ENCODE results near the gene OXA1L.
A peak's percentile ranks its signal among the peaks of the same experiment; 100 is the strongest.
"Not testable (repeated sequence)": the region's sequence is repeated elsewhere in the genome, so short reads cannot be mapped to it uniquely, and the experiment has no call there.

Gene OXA1L

DNA sequence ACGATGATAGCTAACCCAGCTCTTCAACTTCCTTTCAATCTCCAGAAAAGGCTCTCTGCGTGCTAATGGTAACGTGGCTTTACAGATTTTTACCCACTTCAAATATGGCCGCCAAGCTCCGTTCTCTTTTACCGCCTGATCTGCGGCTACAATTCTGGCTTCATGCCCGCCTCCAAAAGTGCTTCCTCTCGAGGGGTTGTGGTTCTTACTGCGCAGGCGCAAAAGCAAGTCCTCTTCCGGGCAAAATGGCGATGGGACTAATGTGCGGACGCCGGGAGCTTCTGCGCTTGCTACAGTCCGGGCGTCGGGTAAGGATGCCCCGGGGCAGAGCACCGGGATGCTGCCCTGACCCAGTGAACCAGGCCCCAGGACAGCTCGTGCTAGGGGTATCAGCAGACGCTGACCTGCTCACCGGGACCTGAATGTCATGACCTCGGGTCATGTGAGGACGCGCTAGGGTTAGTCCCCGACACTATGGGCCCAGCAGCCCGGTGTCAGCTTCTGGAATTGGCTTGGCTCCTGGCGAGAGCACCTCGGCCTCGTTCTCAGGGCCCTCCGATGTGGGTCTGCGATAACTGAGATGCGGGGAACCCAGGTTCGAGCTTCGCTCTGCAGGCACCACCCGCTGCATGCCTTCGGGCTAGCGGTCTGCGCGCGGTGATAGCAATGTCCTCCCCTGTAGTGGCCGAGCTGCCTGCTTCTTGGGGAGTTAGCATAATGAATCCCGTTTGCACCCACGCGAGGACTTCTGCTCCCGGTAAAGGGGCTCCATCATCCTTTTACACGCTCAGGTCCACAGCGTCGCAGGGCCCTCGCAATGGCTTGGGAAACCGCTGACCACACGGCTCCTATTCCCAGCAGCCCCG is at the start of gene OXA1L:
Gene OXA1L (plus strand): TSS at position 232 of the 866 bp plus-strand sequence. CDS start 14 bp downstream, at position 246.
- peak; percentile 81 to 97 (median 96) for DNase-seq

DNA sequence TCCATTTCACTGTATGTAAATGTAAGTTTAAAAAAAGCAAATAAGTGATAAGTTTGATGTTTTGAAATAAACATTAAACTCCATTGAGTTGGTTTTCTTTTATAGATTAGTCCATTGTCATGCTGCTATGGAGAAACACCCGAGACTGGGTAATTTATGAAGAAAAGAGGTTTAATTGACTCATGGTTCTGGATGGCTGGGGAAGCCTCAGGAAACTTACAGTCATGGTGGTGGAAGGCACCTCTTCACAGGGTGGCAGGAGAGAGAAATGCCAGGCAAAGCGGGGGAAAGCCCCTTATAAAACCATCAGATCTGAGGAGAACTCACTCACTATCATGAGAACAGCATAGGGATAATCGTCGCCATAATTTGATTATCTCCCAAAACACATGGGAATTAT is 48.4 kb upstream of the OXA1L start:
- DNase-seq, result no peak

DNA sequence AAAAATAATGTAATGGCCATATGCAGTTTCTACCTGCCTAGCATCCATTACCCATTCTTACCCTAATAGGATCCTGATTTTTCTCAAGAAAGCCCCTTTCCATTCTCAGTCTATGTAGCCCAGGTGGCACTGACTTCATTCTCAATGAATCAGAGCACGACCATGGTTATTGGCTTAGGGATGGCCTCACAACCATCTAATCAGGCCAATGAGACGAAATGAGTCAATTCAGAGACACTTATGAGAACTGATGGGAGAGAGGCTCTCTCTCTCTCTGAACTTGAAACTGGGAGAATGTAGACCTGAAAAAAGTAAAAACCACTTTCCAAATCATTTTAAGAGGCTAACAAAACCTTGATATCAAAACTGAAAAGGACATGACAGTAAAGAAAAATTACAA is 45.3 kb upstream of the OXA1L start:
- no peak for DNase-seq

DNA sequence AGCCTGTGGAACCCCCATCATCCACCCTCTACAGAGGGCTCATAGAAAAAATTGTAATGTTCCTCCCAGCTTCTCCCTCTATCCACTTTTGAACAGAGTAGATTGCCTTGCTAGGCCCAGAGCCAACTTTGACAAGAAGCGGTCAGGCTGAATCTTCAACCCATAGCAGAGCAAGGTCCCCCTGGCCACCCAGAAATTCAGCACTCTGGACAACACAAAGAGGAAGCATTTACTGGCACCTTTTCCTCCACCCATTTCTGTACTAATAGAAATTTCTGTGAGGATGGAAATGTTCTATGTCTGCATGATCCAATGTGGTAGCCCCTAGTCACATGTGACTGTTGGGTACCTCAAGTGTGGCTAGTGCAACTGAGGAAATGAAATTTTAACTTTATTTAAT is 42.7 kb upstream of the OXA1L start:
- no peak for DNase-seq

DNA sequence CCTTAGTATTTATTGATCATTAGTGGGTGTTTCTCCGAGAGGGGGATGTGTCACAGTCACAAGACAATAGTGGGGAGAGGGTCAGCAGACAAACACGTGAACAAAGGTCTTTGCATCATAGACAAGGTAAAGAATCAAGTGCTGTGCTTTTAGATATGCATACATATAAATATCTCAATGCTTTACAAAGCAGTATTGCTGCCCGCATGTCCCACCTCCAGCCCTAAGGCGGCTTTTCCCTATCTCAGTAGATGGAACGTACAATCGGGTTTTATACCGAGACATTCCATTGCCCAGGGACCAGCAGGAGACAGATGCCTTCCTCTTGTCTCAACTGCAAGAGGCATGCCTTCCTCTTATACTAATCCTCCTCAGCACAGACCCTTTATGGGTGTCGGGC is 41.6 kb upstream of the OXA1L start:
- DNase-seq, result not testable (repeated sequence)

DNA sequence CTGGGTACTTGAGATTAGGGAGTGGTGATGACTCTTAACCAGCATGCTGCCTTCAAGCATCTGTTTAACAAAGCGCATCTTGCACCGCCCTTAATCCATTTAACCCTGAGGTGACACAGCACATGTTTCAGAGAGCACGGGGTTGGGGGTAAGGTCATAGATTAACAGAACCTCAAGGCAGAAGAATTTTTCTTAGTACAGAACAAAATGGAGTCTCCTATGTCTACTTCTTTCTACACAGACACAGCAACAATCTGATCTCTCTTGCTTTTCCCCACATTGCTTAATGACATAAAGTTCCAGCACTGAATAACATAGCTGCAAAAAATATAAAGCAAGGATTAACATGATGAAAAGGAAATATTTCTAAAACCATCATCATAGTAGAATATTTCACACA is 41.1 kb upstream of the OXA1L start:
- DNase-seq, result not testable (repeated sequence)

DNA sequence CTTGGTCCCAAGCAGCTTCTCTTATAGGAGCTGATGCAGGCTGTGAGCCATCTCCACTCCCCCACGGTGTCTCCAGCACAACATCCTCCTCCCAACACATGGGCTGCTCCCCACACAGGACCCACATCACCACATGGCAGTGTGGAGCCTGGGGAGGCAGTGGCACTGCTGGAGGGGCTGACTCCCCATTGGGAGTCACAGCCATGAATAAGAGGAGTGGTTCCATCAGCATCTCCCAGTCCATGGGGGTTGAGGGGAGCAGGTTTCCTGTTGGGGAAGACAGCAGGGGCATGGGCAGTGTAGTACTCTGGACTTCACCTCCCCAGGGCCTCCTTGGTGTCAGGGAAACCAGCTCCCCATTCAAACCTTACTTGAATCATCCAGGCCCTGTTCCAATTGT is 40.5 kb upstream of the OXA1L start:
- no peak for DNase-seq

DNA sequence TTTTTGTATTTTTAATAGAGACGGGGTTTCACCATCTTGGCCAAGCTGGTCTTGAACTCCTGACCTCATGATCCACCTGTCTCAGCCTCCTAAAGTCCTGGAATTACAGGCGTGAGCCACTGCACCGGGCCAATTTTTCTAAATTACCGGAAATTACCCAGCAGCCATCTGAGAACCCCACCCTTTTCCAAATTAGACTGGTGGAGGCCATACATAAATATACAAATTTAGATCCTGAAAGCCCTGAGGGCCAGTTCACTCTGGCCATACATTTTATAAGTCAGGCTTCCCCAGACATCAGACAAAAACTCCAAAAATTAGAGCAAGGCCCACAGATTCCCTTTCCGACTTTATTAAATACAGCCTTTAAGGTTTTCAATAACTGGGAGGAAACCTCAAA is 34.4 kb upstream of the OXA1L start:
- DNase-seq, result not testable (repeated sequence)

DNA sequence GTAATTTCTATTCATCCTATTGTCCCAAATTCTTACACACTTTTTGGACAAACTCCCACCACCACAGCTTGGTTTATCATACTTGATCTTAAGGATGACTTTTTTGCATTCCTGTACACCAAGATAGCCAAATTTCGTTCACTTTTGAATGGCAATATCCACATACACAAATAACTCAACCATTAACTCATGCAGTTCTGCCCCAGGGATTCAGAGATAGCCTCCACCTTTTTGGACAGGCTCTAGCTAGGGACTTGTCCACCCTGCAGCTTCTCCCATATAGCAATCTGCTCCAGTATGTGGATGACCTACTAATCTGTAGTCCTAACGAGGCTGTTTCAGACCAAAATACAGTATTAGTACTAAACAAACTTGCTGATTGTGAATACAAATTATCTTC is 32.7 kb upstream of the OXA1L start:
- DNase-seq, result no peak

DNA sequence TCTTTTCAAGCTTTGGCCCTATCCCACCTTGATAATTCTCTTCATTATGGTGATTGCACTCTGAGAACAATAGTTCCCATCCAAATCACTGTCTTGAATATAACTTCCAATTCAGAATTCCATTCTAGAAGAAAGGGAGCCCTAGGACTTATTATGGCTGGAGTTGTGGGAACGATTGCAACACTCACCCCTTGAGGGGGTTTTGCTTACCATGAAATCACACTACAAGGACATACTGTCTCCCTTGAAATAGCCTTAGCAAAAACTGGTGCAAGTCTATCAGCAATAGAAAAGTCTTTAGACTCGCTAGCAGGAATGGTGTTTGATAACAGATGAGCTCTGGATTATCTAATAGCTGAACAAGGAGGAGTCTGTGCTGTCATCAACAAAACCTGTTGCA is 31.4 kb upstream of the OXA1L start:
- DNase-seq, result no peak

DNA sequence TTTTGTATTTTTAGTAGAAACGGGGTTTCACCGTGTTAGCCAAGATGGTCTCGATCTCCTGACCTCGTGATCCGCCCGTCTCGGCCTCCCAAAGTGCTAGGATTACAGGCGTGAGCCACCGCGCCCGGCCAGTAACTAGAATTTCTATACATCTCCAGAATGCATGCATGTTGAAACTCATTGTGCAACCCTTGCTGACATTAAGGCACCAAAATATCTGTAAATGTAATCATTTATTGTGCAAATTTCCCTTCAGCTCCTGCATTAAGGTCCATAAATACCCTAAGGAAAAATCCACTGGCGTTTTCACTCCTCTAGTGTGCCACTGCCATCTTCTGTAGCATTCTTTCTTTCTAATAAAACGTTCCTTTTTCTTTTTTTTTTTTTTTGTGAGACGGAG is 30.1 kb upstream of the OXA1L start:
- DNase-seq, result not testable (repeated sequence)

DNA sequence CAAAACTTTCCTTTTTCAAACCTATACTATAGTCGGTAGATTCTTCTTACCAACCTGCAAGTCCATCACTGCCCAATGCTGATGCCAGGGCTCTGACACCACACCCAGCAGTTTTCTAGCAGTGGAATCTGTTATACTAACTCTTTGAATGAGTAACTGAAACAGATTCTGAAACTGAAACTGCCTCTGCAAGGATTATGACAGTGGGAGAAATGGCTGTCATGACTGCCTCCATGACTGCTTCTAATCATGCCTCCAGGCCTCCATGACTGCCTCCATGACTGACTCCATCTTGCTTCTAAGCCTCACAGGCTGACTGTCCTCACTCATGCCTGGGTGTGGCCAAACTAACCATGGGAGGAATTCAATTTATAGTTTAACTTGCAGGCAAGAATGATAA is 29.4 kb upstream of the OXA1L start:
- no peak for DNase-seq

DNA sequence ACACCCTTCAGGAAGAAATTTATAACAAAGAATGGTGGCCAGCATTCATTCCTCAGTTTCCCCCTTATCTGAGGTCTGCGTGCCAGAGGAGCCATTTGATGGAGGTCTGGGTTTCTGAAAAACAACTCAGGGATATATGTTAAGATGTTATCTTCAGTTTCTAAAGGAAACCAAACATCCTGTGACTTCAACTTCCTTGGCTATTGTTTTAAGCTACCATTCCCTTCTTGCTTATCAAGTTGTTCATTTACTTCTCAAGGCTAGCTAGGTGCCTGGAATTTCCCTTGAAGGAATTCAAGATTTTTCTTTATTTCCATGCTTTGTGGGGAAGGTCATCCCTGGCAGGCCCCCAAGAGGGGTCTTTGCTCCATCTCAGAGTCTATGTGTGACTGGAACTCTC is 27.1 kb upstream of the OXA1L start:
- DNase-seq, result no peak

DNA sequence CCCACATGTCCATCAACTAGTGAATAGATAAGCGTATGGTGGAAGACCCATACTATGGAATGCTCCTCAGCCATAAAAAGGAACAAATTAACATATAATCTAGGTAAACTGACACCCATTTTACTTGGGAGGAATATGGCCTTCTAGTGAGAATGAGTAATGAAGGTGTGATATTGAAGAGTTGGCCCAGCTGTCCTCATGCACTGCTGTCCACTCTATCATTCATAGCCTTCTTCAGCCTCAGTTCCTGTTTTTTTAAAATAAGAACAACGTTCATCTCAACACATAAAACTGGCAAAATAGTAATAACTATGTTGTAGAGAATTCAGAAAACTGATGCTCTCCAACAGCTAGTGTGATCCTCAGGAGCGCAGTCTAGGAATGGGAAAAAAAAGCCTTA is 26.5 kb upstream of the OXA1L start:
- no peak for DNase-seq

DNA sequence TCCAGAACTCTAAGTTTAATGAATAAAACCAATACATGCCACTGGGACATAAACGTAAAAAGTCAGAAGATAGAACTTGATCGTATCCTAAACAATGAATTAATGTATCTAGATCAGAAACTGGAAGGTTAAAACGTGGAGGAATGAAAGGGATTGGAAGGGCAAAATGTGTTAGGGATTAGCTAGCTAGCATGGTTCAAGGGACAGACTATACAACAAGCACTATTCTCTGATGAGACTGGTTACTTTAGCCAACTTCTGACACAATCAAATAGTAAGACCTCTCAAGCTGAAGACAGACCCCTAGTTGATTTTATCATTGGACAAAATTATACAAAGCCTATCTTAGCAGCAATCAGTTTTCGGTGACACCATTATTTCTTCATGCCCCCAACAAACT is 18.7 kb upstream of the OXA1L start:
- no peak for DNase-seq

DNA sequence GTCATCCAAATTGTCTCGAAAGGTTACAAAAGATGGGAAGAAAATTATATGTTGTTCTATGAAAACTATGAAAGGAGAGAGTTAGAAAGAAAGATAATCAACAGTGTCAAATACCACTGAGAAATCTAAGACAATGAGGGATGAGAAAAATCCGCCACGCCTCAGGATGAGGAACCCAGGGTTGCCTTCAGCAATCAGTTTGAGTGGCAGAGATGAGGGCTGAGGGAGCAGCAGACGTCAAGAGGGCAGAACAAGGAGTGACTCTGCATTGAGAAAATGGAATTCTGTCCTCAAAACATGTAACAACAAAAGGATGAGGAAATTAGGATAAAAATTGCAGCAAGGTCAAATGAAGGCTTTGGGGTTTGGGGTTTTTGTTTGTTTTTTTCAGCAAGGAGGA is 18.3 kb upstream of the OXA1L start:
- DNase-seq, result no peak

DNA sequence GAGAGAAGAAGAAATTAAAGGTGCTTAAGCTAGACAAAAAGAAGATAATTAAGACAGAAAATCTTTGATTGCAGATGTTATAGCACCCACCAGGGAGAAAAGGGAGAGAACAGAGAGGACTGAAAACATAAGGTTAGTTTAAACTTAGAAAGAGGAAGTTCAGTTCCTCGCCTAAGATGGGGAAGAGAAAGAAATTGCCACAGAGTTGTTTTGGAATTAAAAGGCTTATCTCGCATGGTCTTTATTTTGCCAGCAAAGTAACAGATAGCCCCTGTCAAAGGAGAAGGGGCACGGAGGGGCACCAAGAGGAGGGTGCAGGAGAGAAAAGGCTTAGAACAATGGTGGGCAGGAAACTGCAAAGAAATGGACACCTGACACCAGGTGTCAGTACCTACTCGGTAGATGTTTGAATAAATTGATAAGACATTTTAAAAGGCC is 17.8 kb upstream of the OXA1L start:
- DNase-seq, result no peak

DNA sequence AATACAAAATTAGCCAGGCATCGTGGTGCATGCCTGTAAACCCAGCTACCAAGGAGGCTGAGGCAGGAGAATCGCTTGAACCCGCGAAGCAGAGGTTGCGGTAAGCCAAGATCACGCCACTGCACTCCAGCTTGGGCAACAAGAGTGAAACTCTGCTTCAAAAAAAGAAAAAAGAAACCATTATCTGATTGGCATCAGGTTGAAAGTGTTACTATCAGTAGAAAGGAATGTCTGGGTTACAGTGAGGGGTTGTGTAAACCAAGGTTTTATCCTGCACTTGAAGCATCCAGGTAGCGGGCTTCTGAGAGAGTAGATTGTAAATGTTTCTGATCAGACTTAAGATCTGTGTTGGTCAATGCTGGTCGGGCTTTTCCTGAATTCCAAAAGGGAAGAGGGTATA is 14.1 kb upstream of the OXA1L start:
- DNase-seq, result no peak

DNA sequence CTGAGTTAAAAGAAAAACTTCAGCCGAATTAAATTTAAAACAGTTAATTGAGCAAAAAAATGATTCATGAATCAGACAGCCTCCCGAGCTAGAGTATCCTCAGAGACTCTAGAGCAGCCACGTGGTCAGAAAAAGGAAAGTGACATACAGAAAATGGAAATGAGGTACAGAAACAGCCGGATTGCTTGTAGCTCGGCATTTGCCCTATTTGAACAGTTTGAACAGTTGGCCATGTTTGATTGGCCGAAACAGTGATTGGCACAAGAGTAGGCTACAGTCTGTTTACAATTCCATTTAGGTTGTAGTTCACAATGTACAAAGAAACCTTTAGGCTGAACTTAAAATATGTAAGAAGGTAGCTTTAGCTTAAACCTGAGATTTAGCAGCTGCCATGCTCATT is 12.9 kb upstream of the OXA1L start:
- no peak for DNase-seq

DNA sequence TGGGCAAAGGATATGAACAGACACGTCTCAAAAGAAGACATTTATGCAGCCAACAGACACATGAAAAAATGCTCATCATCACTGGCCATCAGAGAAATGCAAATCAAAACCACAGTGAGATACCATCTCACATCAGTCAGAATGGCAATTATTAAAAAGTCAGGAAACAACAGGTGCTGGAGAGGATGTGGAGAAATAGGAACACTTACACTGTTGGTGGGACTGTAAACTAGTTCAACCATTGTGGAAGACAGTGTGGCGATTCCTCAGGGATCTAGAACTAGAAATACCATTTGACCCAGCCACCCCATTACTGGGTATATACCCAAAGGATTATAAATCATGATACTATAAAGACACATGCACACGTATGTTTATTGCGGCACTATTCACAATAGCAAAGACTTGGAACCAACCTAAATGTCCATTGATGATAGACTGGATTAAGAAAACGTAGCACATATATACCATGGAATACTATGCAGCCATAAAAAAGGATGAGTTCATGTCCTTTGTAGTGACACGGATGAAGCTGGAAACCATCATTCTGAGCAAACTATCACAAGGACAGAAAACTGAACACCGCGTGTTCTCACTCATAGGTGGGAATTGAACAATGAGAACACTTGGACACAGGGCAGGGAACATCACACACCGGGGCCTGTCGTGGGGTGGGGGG is 8.4 kb upstream of the OXA1L start:
- DNase-seq, result not testable (repeated sequence)

DNA sequence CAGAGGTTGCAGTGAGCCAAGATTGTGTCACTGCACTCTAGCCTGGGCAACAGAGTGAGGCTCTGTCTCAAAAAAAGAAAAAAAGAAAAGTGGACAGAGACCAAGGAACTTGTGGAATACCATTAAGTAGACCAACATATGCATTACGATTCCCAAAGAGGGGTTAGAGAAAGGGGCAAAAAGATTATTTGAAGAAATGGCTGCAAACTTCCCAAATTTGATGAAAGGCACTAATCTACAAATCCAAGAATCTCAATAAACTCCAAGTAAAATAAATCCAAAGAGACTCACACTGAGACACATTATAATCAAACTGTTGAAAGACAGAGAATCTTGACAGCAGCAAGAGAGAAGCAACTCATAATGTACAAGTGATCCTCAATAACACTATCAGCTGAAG is 4.8 kb upstream of the OXA1L start:
- no peak for DNase-seq

DNA sequence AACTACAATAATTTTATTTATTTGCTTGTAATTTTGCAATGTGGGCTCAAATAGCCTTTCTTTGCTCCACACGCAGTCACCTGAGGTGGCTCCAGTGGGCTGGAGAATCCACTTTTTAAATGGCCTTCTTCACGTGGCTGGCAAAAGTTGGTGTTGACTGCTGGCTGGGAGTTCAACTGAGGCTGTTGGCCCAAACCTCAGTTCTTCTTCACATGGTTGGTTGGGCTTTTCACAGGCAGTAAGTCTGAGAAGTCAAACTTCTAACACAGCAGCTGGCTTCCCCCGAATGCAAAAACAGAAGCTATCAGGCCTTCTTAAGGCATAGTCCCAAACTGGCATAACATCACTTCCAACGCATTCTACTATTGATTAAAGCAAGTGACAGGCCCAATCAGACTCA is 2.1 kb upstream of the OXA1L start:
- no peak for DNase-seq

DNA sequence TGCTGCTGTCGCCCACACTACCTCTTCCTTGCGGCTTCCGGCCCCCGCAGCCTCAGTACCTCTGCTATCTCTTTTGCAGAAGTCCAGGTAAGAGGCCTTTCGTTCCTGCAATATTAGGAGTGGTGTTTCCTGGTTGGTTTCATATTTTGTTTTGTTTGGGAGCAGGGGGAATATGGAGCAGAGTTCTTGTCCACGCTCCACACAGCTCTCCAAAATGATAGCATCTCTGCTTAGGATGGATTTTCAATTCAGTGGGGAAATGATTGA is 768 bp downstream of the OXA1L start:
- DNase-seq, result peak in 1 of 6 experiments; percentile 28

DNA sequence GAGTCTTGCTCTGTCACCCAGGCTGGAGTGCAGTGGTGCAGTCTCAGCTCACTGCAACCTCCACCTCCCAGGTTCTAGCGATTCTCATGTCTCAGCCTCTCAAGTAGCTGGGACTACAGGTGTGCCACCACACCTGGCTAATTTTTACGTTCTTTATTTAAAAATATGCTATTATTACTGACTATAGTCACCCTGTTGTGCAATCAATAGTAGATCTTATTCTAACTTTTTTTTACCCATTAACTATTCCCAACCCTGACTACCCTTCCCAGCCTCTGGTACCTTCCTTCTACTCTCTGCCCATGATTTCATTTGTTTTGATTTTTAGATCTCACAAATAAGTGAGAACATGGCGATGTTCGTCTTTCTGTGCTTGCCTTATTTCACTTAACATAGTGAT is 2.5 kb downstream of the OXA1L start:
- no peak for DNase-seq

DNA sequence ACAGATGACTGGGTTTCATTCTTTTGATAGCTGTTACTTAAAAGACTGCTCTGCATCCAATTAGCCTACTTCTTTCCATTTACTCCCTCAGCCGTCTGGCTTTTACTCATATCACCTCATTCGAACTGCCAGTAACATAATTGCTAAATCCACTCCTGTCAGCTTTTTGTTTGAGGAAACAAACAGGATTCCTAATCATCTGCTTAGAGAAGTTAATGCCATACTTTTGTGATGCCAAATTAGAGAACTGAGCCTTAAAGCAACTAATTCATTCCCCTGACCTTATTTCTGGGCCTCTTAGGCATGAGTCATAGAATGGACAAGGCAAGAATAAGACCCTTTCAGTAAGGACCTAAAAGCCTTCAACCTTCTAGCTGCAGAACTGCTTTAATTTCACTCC is 2.9 kb downstream of the OXA1L start:
- no peak for DNase-seq
